Caco-2 (cell line): ENCODE data around the gene CDC7. TPM values are rescaled to one million over a fixed set of nuclear protein-coding genes. Genes with fewer than 3 reads are reported as not detected.

Source experiments
- BruUV-seq: library from RNA; stranded (reverse); fragments of 400-500 nt; replicated peaks from 2 replicates; lab custom pipeline; 2021; lab: Mats Ljungman, UMichigan
- CTCF ChIA-PET: fragments of 300-600 bp; sonication (Branson Sonifier 250); formaldehyde crosslinking; loops from one replicate; lab custom pipeline; 2022; ENCODE audit warnings: antibody characterized with exemption; lab: Charles Lee
- POLR2A ChIA-PET: fragments of 300-600 bp; sonication (Branson Sonifier 250); formaldehyde crosslinking; loops from one replicate; lab custom pipeline; 2022; ENCODE audit warnings: antibody characterized with exemption; lab: Charles Lee
- DNase-seq, 2 experiments: peaks; one replicate each; pipeline versions ENCODE4 v3.0.0 to v3.0.0-alpha.2; 2020 to 2022
- H3K27me3 ChIP-seq: replicated peaks from 2 replicates; pipeline ENCODE4 v1.6.0; 2011; ENCODE audit warnings: low read length; ENCODE audit not compliant: control insufficient read depth, insufficient read depth
- H3K36me3 ChIP-seq: 2 replicates; pipeline ENCODE4 v1.5.1; 2011; ENCODE audit warnings: low read length; ENCODE audit not compliant: control insufficient read depth, insufficient read depth
- H3K4me1 ChIP-seq: fragments of 250-450 bp; sonication (Bioruptor Pico); 2 replicates; pipeline ENCODE4 v1.5.1; 2020; ENCODE audit warnings: mild to moderate bottlenecking
- H3K4me3 ChIP-seq: 2 replicates; pipeline ENCODE4 v1.5.1; 2011; ENCODE audit warnings: low read depth, mild to moderate bottlenecking, control low read depth, low read length
- H3K9me3 ChIP-seq: fragments of 250-450 bp; sonication (Bioruptor Pico); 2 replicates; pipeline ENCODE4 v1.5.1; 2020; ENCODE audit warnings: mild to moderate bottlenecking, moderate library complexity
- H3K27ac Mint-ChIP-seq: one replicate; pipeline ENCODE4 v1.8.0; 2022; ENCODE audit warnings: mixed read lengths; ENCODE audit not compliant: unreplicated experiment
- H3K27me3 Mint-ChIP-seq: one replicate; pipeline ENCODE4 v1.8.0; 2022; ENCODE audit warnings: mixed read lengths; ENCODE audit not compliant: insufficient read depth, unreplicated experiment
- H3K36me3 Mint-ChIP-seq: one replicate; pipeline ENCODE4 v1.8.0; 2022; ENCODE audit warnings: mild to moderate bottlenecking, mixed read lengths; ENCODE audit not compliant: insufficient read depth, unreplicated experiment
- H3K4me1 Mint-ChIP-seq: one replicate; pipeline ENCODE4 v1.8.0; 2022; ENCODE audit warnings: low read depth, mixed read lengths; ENCODE audit not compliant: unreplicated experiment
- H3K4me3 Mint-ChIP-seq: one replicate; pipeline ENCODE4 v1.8.0; 2022; ENCODE audit warnings: mild to moderate bottlenecking, moderate library complexity, mixed read lengths; ENCODE audit not compliant: unreplicated experiment
- H3K9me3 Mint-ChIP-seq: one replicate; pipeline ENCODE4 v1.8.0; 2022; ENCODE audit warnings: mixed read lengths; ENCODE audit not compliant: unreplicated experiment
- CTCF ChIP-seq, 2 experiments: fragments of 200-600 bp in 1 of 2; IDR thresholded peaks; 1 replicate in 1 of 2; 2 replicates in 1 of 2; pipeline versions ENCODE4 v1.5.1 to v1.8.0; 2011 to 2022; ENCODE audit warnings: antibody characterized with exemption in 1 of 2, control low read depth in 1 of 2, inconsistent platforms in 1 of 2, low read depth in 1 of 2, low read length in 1 of 2, mild to moderate bottlenecking in 1 of 2, moderate library complexity in 1 of 2; ENCODE audit not compliant: insufficient read depth in 1 of 2, severe bottlenecking in 1 of 2, unreplicated experiment in 1 of 2
- intact Hi-C: fragments of 100-400 bp; cut with micrococcal nuclease; formaldehyde crosslinking; loops from one replicate; pipeline ENCODE4 v1.10.0; 2022; ENCODE audit not compliant: unreplicated experiment
- total RNA-seq: library from RNA; stranded (reverse); gene quantifications from 2 replicates; pipeline ENCODE4 v1.2.3, GENCODE V29; 2022

The CDC7 gene
- total RNA-seq, 1 experiment from 2014 or later: 19.4 TPM

GRCh38 chr1:91564888-91565701, 64.4 kb downstream of the CDC7 start:
- Histone ChIP-seq H3K4me1 (no peaks in the 10 kb centered on the region; the same call in 1 of the 2 replicates), H3K9me3 (no peaks in the 10 kb centered on the region), H3K27me3 (no peaks in the 10 kb centered on the region), H3K36me3 (no peaks in the 10 kb centered on the region), H3K4me3 (no peak overlapping the region)
- ChIA-PET POLR2A (no interaction called here), CTCF (no interaction called here)
- Mint-ChIP-seq H3K36me3 (no peaks in the 10 kb centered on the region), H3K4me3 (no peak overlapping the region), H3K4me1 (peaks cover 6% of the 10 kb centered on the region), H3K27ac (no peak overlapping the region), H3K9me3 (peaks cover 17% of the 10 kb centered on the region), H3K27me3 (no peaks in the 10 kb centered on the region)
- TF ChIP-seq CTCF (IDR thresholded peaks at IDR 0.05; ENCODE audit: insufficient read depth in 1 of 2, low read depth in 1 of 2, low read length in 1 of 2, severe bottlenecking in 1 of 2, unreplicated experiment in 1 of 2): no peak
- intact Hi-C loops: no loop called here
- BruUV-seq: no TSS peak
- DNase-seq: no peak

GRCh38 chr1:91567583-91567982, 66.9 kb downstream of the CDC7 start:
- no peak for TF ChIP-seq CTCF (IDR thresholded peaks at IDR 0.05; ENCODE audit: insufficient read depth in 1 of 2, low read depth in 1 of 2, low read length in 1 of 2, severe bottlenecking in 1 of 2, unreplicated experiment in 1 of 2)
- Mint-ChIP-seq H3K9me3 (peaks cover 10% of the 10 kb centered on the region), H3K4me3 (no peak overlapping the region), H3K4me1 (no peaks in the 10 kb centered on the region), H3K27ac (no peak overlapping the region), H3K27me3 (no peaks in the 10 kb centered on the region), H3K36me3 (no peaks in the 10 kb centered on the region)
- no peaks in the 10 kb centered on the region for H3K36me3 ChIP-seq
- no peaks in the 10 kb centered on the region for H3K9me3 ChIP-seq
- H3K27me3 ChIP-seq: no peaks in the 10 kb centered on the region
- CTCF ChIA-PET: no interaction called here
- no peaks in the 10 kb centered on the region for H3K4me1 ChIP-seq
- DNase-seq: no peak
- no peak overlapping the region for H3K4me3 ChIP-seq
- BruUV-seq: no TSS peak
- POLR2A ChIA-PET: no interaction called here
- intact Hi-C loops: no loop called here

- H3K27me3 Mint-ChIP-seq: no peaks in the 10 kb centered on the region
- no peaks in the 10 kb centered on the region for H3K36me3 Mint-ChIP-seq
- Histone ChIP-seq H3K36me3 (no peaks in the 10 kb centered on the region), H3K4me1 (no peaks in the 10 kb centered on the region), H3K9me3 (no peaks in the 10 kb centered on the region), H3K4me3 (no peak overlapping the region), H3K27me3 (no peaks in the 10 kb centered on the region)
- no TSS peak for BruUV-seq
- H3K4me1 Mint-ChIP-seq: no peaks in the 10 kb centered on the region
- ChIA-PET POLR2A (no interaction called here), CTCF (no interaction called here)
- no peak overlapping the region for H3K27ac Mint-ChIP-seq
- intact Hi-C loops: no loop called here
- peaks cover 10% of the 10 kb centered on the region for H3K9me3 Mint-ChIP-seq
- H3K4me3 Mint-ChIP-seq: no peak overlapping the region
- DNase-seq: no peak
- TF ChIP-seq CTCF (IDR thresholded peaks at IDR 0.05; ENCODE audit: insufficient read depth in 1 of 2, low read depth in 1 of 2, low read length in 1 of 2, severe bottlenecking in 1 of 2, unreplicated experiment in 1 of 2): no peak
Measured at GRCh38 chr1:91568261-91568660, 67.6 kb downstream of the CDC7 start.
